HG03439 (cell line): Measurements from ENCODE around the gene PILRA.

Experiments used
- ATAC-seq: cut with Tn5 transposase; IDR thresholded peaks from one replicate; pipeline ENCODE4 v1.9.1; 2021; ENCODE audit warnings: mild to moderate bottlenecking, moderate library complexity; ENCODE audit not compliant: unreplicated experiment

The PILRA gene

DNA sequence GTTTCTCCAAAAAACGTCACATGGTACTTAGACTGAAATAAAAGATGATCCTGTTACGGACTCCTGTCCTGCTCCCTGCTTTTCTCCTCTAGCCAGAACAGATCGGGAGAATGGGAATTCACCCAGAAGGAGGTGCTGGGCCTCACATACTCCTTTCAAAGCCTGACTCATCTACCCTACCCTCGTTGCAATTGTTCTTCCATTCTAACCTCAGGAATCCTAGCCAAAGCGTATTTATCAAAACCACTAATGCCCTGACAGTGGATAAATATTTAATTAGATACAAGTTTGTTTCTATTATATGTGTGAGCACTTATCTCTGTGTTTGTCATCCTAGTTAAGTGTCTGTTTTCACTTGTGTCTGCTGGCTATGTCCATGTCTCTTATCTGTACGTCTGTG is 33.5 kb downstream of the PILRA start:
- ATAC-seq: no peak

DNA sequence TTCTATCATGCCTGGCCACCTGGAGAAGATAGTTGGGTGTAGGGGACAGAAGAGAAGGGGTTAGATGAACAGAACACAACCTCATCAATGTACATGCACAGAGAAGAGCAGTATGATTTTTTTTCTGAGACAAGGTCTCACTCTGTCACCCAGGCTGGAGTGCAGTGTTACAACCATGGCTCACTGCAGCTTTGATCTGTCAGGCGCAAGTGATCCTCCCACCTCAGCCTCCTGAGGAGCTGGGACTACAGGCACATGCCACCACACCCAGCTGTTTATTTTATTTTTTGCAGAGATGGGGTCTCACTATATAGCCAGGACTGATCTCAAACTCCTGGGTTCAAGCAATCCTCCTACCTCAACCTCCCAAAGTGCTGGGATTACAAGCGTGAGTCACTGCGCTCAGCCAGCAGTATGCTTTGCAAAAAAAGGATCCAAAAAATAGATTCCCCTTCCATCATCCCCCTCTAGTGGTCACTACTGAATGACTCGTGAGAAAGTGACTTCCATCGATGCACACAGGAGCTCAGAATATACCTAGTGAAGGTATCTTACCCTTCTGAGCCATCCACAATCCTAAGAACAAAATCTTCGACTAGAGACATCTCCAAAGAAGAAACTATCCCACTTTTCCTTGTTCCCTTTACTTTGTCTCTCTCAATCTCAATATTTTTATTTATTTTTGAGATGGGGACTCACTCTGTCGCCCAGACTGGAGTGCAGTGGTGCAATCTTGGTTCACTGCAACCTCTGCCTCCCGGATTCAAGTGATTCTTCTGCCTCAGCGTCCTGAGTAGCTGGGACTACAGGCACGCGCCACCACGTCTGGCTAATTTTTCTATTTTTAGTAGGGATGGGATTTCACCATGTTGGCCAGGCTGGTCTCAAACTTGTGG is 34.2 kb downstream of the PILRA start:
- ATAC-seq: peak; percentile 67

DNA sequence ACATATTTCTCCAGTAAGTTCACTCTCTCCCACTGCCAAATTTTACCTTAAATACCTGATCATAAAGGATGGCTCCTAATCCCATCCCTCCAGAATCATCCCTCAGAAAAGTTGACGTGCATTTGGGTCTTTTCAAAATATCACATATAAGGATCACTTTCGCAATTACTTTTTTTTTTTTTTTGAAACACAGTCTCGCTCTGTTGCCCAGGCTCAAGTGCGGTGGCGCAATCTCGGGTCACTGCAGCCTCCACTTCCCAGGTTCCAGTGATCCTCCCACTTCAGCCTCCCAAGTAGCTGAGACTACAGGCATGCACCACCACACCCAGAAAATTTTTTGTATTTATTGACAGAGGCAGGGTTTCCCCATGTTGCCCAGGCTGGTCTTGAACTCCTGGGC is 37.8 kb downstream of the PILRA start:
- ATAC-seq: no peak

DNA sequence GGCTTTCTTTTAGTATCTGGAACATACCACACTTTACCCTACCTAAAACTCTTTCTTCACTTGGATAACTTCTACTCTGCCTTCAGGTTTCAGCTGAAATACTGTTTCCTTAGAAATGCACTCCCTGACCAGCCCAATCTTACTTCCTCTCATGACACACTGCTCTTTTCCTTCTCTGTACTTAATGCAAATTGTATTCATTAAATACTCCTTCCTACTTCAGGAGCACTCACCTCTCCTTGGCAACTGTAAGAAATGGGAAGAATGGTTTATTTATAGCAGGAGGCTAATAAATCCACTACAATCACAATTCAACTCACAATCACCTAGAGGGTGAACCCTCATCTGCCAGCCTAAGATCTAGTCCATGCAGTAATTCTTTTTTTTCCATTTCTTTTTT is 40.1 kb downstream of the PILRA start:
- ATAC-seq: no peak

DNA sequence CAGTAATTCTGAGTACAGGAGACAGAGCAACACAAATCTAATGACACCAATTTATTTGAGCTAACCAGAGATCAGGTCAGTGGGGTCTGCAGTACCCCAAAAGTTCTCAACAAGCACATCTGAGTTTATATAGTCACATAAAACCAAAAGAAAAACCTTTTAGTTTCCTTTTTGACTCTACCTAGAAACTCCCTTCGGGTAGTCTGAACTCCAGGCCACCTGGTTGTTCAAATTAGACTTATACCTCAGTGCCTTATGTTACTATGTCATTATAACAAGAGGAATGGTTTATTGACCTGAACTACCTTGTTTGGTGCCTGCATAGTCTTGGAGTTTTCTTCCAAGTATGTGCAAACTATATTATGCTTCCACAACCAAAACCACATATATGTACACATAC is 40.6 kb downstream of the PILRA start:
- ATAC-seq: no peak

DNA sequence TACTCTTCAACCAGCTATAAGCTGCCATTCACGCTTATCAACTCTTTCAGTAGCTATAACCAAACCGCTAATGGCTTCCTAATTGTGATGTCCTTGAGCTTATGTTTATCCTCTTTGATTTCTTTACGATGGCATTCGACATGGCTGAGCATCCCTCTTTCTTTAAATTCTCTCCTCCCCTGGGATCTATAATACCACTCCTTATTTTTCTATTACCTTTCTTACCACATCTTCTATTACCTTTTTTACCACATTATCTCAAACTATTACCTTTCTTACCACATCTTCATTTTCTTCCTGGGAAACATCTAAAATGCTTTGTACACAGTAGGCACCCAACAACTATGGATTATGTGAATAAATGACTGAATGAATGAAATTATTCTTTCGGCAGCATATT is 42.2 kb downstream of the PILRA start:
- ATAC-seq: no peak

DNA sequence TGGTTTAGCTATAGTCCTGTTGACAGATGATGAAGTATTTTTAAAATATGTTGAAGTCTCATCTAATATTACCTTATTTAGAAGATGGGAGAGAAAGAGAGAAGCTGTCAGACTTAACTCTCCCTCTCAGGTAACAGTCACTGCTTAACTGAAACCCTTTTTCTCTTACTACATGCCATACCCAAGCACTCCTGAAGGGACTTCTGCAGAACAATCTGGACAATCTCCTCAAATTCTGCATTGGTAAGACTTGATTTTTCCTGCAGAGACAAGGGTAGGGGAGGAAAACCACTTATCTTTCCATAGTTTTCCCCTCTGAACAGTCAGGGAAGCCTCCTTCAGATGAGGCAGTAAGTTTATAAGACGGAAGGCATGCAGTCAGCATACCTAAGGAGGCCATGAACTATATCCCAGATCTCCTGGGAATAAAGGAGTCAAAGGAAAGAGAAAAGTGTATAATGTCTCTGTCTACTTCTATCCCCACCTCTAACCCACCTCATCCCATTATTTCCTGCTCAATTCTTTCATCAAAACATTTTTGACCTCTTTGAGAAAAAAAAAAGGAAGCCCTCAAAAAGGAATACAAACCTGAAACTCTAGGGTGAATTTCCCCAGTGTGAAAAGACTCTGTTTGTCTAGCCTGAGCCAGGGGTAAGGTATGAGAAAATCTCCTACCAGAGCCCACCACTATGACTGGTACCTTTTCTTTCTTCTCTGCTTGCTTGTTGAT is 45.8 kb downstream of the PILRA start:
- ATAC-seq: no peak

DNA sequence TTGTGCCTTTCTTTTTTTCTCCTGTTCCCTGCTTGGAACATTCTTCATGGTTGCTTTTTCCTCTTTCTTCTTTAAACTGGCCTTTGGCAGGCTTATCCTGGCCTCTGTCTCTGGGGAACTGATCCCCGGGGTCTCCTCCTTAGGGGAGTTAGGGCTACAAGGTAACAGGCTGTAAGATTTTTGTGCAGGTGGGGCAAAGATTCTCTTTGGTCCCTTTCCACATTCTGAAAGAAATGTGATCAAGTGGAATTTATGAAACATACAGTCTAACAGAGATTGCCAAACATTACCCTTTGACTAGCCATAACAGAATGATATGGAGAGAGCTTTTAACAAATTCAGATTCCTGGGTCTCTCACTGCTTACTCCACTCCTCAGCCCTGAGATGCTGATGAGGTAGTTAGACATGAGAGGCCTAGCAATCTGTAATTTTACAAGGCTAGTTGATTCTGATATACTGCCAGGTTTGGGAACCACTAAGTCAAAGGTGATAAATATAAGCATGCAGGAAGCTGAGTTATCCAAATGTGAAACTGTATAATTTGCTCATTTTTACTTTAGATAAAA is 46.5 kb downstream of the PILRA start:
- no peak for ATAC-seq

DNA sequence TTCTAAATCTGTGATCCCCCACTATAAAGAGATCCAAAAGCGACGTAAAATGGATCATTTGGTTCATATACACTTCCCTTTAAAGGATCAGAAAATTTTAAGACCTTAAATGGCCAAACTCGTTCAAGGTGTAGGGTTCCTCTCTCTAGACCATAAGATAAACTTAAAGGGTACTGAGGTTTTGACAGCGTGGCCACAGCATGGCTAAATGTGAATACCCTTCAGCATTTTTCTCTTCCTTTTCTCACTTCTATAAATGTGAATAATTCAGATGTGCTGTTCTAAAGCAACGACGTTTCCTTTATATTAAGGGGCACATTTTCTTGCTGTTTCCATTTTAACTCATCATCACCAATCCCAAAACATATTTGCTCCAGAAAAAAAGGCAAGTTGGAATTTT is 50.0 kb downstream of the PILRA start:
- no peak for ATAC-seq

DNA sequence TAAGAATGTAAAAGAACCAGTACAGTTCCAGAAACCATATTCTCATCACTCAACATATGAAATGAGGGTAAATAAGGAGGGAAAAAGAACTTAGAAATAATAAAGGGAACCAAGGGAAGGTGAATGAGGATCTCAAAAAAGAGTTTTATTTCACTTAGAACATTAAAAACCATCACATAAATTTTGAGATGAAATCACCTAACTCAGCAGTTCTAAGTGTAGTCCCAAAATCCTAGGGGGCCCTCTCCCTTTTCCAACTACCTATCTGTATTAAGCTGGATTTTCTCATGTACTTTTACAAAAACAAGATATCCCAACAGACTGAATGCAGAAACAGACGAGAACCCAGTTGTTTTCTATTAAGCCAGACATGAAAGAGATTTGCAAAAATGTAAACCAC is 52.1 kb downstream of the PILRA start:
- ATAC-seq: no peak

DNA sequence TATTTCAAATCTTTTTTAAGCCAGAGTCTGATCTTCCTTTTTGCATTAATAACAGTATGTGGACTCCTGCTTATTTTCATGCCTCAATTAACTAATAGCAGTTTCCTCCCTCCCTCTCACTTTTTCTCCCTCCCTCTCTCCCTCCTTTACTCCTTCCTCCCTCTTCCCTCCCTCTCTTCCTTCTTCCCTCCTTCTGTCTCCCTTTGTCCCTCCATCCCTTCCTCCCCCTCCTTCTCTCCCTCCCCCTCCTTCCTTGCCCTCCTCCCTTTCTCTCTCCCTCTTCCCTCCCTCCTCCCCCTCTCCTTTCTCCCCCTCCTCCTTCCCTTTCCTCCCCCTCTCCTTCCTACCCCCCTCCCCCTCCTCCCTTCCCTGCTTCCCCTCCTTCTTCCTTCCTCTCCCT is 53.2 kb downstream of the PILRA start:
- ATAC-seq: no peak

DNA sequence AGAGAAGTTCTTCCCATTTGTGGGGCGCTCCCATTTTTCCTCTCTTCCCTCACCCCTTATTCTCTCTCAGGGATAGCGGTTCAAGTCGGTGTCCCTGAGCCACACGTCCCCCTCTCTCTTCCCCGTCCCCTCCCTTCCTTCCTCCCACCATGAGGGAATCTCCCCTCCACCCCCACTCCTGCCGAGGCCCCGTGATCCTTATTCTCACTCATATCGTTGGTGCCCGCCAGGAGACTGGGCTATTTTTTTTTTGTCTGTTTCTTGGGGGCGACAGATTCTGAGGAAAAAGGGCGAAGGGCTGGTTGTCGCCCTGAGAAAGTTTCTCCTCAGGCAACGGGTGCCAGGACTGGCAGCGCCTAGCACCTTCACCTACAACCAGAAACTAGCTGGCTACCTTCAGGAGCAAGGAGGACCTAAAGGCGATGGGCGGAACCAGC is 54.5 kb downstream of the PILRA start:
- no peak for ATAC-seq

DNA sequence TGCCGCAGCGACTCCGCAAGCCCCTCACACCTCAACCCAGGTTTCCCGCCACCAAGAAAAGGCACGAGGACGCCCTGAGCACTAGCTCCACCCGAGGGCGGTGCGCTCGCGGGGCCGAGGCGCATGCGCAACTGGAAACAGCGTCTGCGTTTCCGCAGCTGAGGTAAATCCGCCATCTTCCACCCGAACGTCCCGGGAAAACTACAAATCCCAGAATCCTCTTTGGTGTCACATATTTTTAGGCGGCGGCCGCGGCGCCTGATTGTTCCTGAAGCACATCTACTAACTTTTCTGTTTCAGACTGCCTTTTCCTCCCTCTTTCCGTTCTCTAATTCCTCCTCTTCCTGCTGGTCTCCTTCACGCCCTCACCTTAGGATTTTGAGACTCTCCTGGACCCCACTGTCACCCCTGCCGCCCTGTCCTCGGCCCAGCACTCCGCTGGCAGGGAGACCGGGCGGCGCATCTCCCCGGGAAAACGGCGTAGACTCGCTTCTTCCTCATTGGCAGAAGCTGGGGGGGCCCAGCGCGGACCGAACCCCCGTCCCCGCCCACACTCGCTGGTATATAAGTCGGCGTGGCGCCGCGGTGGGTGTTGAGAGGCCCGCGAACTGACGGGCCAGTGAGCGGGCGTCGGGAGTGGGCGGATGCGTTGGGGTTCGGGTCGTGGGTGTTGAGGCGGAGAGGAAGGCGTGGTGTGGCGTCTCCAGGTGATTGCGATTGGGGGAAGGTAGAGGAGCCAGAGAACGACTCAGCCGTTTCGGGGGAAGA is 55.1 kb downstream of the PILRA start, which contains the start of gene ZCWPW1:
TSS of gene ZCWPW1 (minus strand) at position 505 of the 768 bp plus-strand sequence. CDS start 8,054 bp downstream, outside the sequence.
- peak; percentile 47 for ATAC-seq

DNA sequence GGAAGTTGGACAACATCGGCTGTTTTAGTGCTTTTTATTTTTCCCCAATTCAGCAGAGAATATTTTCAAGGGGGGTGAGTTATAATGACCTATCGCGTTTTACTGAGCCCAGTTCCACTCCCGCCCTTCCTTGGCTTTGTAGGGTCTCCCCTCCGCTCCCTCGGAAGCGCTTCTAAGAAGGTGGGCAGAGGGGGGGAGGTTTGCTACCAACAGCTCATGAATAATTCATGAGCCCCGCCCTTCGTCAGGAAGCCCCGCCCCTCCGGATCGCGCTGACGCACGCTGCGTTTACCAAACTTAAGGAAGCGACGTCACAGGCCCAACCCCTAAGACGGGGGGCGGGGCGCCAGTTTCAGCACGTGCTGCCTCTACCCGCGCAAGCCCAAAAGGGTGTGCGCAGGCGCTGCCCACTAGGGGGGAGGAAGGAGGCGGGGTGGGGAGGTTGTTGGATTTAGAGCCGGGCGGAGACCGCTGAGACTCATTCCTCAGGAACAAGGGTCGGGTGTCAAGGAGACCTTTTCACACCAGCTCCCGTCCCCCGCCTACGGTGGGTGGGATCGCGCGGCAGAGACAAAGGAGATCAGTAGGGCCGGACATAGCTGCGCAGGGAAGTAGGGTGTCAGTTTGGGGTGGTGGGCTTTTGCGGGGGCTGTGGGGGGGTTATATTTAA is 55.8 kb downstream of the PILRA start:
- peak; percentile 47 for ATAC-seq

DNA sequence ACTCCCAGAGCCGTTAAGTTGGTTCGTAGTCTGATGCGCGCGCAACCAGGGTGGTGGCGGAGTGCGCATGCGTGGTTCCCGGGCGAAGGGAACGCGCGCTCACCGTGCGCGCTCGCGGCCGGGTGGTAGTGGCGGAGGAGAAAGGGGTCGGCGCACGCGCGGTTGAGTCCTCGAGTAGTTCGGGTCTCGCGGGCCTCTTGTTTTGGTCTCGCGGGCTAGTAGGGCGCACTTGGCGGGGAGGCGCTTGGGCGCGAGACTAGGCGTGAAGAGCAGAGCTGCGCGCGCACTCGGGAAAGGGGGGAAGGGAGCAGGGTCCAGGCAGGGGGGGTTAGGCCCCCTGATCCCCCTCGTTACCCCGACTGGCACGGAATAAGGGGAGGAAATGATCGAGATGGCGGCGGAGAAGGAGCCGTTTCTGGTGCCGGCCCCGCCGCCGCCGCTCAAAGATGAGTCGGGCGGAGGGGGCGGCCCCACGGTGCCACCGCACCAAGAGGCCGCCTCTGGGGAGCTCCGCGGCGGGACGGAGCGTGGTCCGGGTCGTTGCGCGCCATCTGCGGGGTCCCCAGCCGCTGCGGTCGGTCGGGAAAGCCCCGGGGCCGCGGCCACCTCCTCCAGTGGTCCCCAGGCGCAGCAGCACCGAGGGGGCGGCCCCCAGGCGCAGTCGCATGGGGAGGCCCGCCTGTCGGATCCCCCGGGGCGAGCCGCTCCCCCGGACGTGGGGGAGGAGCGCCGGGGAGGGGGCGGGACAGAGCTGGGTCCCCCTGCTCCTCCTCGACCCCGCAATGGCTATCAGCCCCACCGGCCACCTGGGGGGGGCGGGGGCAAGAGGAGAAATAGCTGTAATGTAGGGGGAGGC is 56.6 kb downstream of the PILRA start, which contains the start of gene MEPCE:
TSS of gene MEPCE (plus strand) at position 195 of the 856 bp plus-strand sequence. CDS start at position 383, 188 bp downstream.
- ATAC-seq: peak; percentile 36

DNA sequence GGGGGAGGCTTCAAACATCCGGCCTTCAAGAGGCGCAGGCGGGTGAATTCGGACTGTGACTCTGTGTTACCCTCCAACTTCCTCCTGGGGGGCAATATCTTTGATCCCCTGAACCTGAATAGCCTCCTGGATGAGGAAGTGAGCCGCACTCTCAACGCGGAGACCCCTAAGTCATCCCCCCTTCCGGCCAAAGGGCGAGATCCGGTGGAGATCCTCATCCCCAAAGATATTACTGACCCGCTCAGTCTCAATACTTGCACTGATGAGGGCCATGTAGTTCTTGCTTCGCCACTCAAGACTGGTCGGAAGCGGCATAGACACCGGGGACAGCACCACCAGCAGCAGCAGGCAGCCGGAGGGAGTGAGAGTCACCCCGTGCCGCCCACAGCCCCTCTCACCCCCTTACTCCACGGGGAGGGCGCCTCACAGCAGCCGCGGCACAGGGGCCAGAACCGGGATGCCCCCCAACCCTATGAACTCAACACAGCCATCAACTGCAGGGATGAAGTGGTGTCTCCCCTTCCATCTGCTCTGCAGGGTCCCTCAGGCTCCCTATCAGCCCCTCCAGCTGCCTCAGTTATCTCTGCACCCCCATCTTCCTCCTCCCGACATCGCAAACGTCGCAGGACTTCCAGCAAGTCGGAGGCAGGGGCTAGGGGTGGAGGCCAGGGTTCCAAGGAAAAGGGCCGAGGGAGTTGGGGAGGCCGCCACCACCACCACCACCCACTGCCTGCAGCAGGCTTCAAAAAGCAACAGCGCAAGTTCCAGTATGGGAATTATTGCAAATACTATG is 57.4 kb downstream of the PILRA start:
- no peak for ATAC-seq

DNA sequence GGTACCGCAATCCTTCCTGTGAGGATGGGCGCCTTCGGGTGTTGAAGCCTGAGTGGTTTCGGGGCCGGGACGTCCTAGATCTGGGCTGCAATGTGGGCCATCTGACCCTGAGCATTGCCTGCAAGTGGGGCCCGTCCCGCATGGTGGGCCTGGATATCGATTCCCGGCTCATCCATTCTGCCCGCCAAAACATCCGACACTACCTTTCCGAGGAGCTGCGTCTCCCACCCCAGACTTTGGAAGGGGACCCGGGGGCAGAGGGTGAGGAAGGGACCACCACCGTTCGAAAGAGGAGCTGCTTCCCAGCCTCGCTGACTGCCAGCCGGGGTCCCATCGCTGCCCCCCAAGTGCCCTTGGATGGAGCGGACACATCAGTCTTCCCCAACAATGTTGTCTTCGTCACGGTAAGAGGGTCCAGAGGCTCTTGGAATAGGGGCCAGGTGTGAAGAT is 58.0 kb downstream of the PILRA start:
- ATAC-seq: no peak

DNA sequence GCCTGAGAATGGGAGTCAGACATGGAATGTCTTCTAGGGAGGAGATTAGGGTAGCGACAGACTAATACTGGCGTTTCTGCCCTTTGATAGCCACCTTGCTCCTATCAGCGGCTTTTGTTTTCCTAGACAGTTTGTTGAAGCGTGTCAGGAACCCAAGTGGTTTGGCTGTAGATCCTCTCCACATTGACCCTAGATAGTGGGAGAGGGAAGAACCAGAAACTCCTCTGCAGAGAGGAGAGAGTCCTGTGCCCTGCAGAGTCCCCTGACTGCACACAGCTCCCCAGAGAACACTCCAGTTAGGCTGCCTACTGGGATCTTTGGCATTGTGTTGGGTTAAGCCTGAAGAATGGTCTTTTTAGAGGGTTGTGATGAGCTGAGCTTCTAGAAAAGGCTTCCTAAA is 58.8 kb downstream of the PILRA start:
- no peak for ATAC-seq
